Activated naive CD4-positive, alpha-beta T cell treated with anti-CD3 and anti-CD28 coated beads for 36 hours (primary cell): ENCODE measurements around the gene SMLR1. TPM values are rescaled to one million over a fixed set of nuclear protein-coding genes. Genes with fewer than 3 reads are reported as not detected.
A peak's percentile ranks its signal among the peaks of the same experiment; 100 is the strongest.

ENCODE experiments used
- CTCF ChIA-PET: fragments of 350-600 bp; sonication (Branson Sonifier 250); formaldehyde crosslinking; loops from one replicate; lab custom pipeline; 2021; ENCODE audit warnings: antibody characterized with exemption; lab: Charles Lee
- DNase-seq: peaks from one replicate; pipeline ENCODE4 v3.0.0-alpha.2; 2020
- H3K27ac Mint-ChIP-seq: one replicate; pipeline ENCODE4 v1.8.0; 2021; ENCODE audit warnings: mild to moderate bottlenecking, mixed read lengths
- H3K27me3 Mint-ChIP-seq: one replicate; pipeline ENCODE4 v1.8.0; 2021; ENCODE audit warnings: low read depth, mixed read lengths
- H3K36me3 Mint-ChIP-seq: one replicate; pipeline ENCODE4 v1.8.0; 2021; ENCODE audit warnings: low read depth, mixed read lengths
- H3K4me1 Mint-ChIP-seq: one replicate; pipeline ENCODE4 v1.8.0; 2021; ENCODE audit warnings: low read depth, mixed read lengths
- H3K4me3 Mint-ChIP-seq: one replicate; pipeline ENCODE4 v1.8.0; 2021; ENCODE audit warnings: mild to moderate bottlenecking, moderate library complexity, mixed read lengths
- H3K9me3 Mint-ChIP-seq: one replicate; pipeline ENCODE4 v1.8.0; 2021; ENCODE audit warnings: mixed read lengths
- intact Hi-C: fragments of 100-400 bp; cut with micrococcal nuclease; formaldehyde crosslinking; loops from one replicate; pipeline ENCODE4 v1.15.1; 2023
- total RNA-seq, 2 experiments: library from RNA; stranded (reverse); gene quantifications; one replicate each; pipeline ENCODE4 v1.2.3, GENCODE V29; 2021

Gene SMLR1
- total RNA-seq, 2 experiments from 2014 or later, result not detected

GRCh38 chr6:130843575-130844320 is 16.5 kb downstream of the SMLR1 start:
- CTCF ChIA-PET, result interaction anchor here (0.6 to 1.9 kb wide), 8 partner anchors 17 to 522 kb away, joined by 3 to 11 read pairs (median 4); no protein-coding TSS in a partner anchor
- no peak overlapping the region for H3K27ac Mint-ChIP-seq
- H3K27me3 Mint-ChIP-seq, result no peaks in the 10 kb centered on the region
- no peaks in the 10 kb centered on the region for H3K9me3 Mint-ChIP-seq
- intact Hi-C loops, result loop anchor here (1.0 to 5.0 kb wide), 4 partner anchors 145 to 796 kb away; no protein-coding TSS in a partner anchor
- no peaks in the 10 kb centered on the region for H3K36me3 Mint-ChIP-seq
- peaks cover 2% of the 10 kb centered on the region for H3K4me1 Mint-ChIP-seq
- H3K4me3 Mint-ChIP-seq, result no peak overlapping the region
- no peak for DNase-seq

GRCh38 chr6:130846501-130846900 is 19.3 kb downstream of the SMLR1 start:
- no peaks in the 10 kb centered on the region for H3K9me3 Mint-ChIP-seq
- H3K4me1 Mint-ChIP-seq, result peaks cover 3% of the 10 kb centered on the region
- H3K4me3 Mint-ChIP-seq, result no peak overlapping the region
- CTCF ChIA-PET, result interaction anchor here (1.4 kb wide), 1 partner anchor 25 kb away, joined by 9 read pairs; no protein-coding TSS in a partner anchor
- H3K27ac Mint-ChIP-seq, result no peak overlapping the region
- no peaks in the 10 kb centered on the region for H3K36me3 Mint-ChIP-seq
- DNase-seq, result no peak
- no peaks in the 10 kb centered on the region for H3K27me3 Mint-ChIP-seq
- intact Hi-C loops, result no loop called here

- H3K4me3 Mint-ChIP-seq, result no peak overlapping the region
- no peak for DNase-seq
- peaks cover 3% of the 10 kb centered on the region for H3K4me1 Mint-ChIP-seq
- H3K36me3 Mint-ChIP-seq, result no peaks in the 10 kb centered on the region
- H3K9me3 Mint-ChIP-seq, result no peaks in the 10 kb centered on the region
- intact Hi-C loops, result no loop called here
- H3K27ac Mint-ChIP-seq, result no peak overlapping the region
- H3K27me3 Mint-ChIP-seq, result no peaks in the 10 kb centered on the region
- CTCF ChIA-PET, result interaction anchor here (0.7 to 1.4 kb wide), 4 partner anchors 20 to 526 kb away, joined by 3 to 9 read pairs (median 5); partner anchors contain the start of gene SMLR1
These were observed 20.1 kb downstream of the SMLR1 start for GRCh38 chr6:130847001-130847910.

GRCh38 chr6:130848945-130849344 is 21.7 kb downstream of the SMLR1 start:
- H3K27me3 Mint-ChIP-seq, result no peaks in the 10 kb centered on the region
- no peaks in the 10 kb centered on the region for H3K36me3 Mint-ChIP-seq
- DNase-seq, result peak; percentile 52
- peaks cover 3% of the 10 kb centered on the region for H3K4me1 Mint-ChIP-seq
- CTCF ChIA-PET, result no interaction called here
- intact Hi-C loops, result loop anchor here (2.0 kb wide), 1 partner anchor 68 kb away; no protein-coding TSS in a partner anchor
- no peak overlapping the region for H3K27ac Mint-ChIP-seq
- no peak overlapping the region for H3K4me3 Mint-ChIP-seq
- no peaks in the 10 kb centered on the region for H3K9me3 Mint-ChIP-seq

GRCh38 chr6:130849594-130849993 is 22.4 kb downstream of the SMLR1 start:
- no peak for DNase-seq
- CTCF ChIA-PET, result no interaction called here

GRCh38 chr6:130851026-130851425 is 23.8 kb downstream of the SMLR1 start:
- no peaks in the 10 kb centered on the region for H3K36me3 Mint-ChIP-seq
- H3K4me3 Mint-ChIP-seq, result no peak overlapping the region
- no peak overlapping the region for H3K27ac Mint-ChIP-seq
- DNase-seq, result no peak
- CTCF ChIA-PET, result interaction anchor here (0.6 to 1.0 kb wide), 4 partner anchors 8 to 33 kb away, joined by 3 read pairs; no protein-coding TSS in a partner anchor
- intact Hi-C loops, result no loop called here
- H3K4me1 Mint-ChIP-seq, result peaks cover 3% of the 10 kb centered on the region
- H3K27me3 Mint-ChIP-seq, result no peaks in the 10 kb centered on the region
- no peaks in the 10 kb centered on the region for H3K9me3 Mint-ChIP-seq

More at GRCh38 chr6:130849594-130849993, 22.4 kb downstream of the SMLR1 start:
- no peak overlapping the region for H3K4me3 Mint-ChIP-seq
- H3K27ac Mint-ChIP-seq, result no peak overlapping the region
- no peaks in the 10 kb centered on the region for H3K36me3 Mint-ChIP-seq
- H3K4me1 Mint-ChIP-seq, result peaks cover 3% of the 10 kb centered on the region
- intact Hi-C loops, result loop anchor here (2.0 kb wide), 1 partner anchor 69 kb away; no protein-coding TSS in a partner anchor
- H3K27me3 Mint-ChIP-seq, result no peaks in the 10 kb centered on the region
- no peaks in the 10 kb centered on the region for H3K9me3 Mint-ChIP-seq

- Mint-ChIP-seq H3K9me3 (no peaks in the 10 kb centered on the region), H3K36me3 (no peaks in the 10 kb centered on the region), H3K4me1 (peaks cover 3% of the 10 kb centered on the region), H3K4me3 (no peak overlapping the region), H3K27me3 (no peaks in the 10 kb centered on the region), H3K27ac (no peak overlapping the region)
- CTCF ChIA-PET, result interaction anchor here (1.5 kb wide), 1 partner anchor 19 kb away, joined by 6 read pairs; no protein-coding TSS in a partner anchor
- no peak for DNase-seq
- intact Hi-C loops, result no loop called here
These were observed 25.8 kb downstream of the SMLR1 start for GRCh38 chr6:130852844-130853554.

- intact Hi-C loops, result no loop called here
These were observed 26.5 kb downstream of the SMLR1 start for GRCh38 chr6:130853555-130854183.

GRCh38 chr6:130858054-130858453 is 30.8 kb downstream of the SMLR1 start:
- Mint-ChIP-seq H3K9me3 (no peaks in the 10 kb centered on the region), H3K36me3 (no peaks in the 10 kb centered on the region), H3K27ac (no peak overlapping the region), H3K4me3 (no peak overlapping the region), H3K4me1 (no peaks in the 10 kb centered on the region), H3K27me3 (no peaks in the 10 kb centered on the region)
- no peak for DNase-seq
- CTCF ChIA-PET, result no interaction called here
- intact Hi-C loops, result no loop called here

More at GRCh38 chr6:130853555-130854183, 26.5 kb downstream of the SMLR1 start:
- no peaks in the 10 kb centered on the region for H3K9me3 Mint-ChIP-seq
- CTCF ChIA-PET, result interaction anchor here (1.5 kb wide), 1 partner anchor 18 kb away, joined by 6 read pairs; no protein-coding TSS in a partner anchor
- H3K27ac Mint-ChIP-seq, result no peak overlapping the region
- H3K27me3 Mint-ChIP-seq, result no peaks in the 10 kb centered on the region
- no peak for DNase-seq
- peaks cover 2% of the 10 kb centered on the region for H3K4me1 Mint-ChIP-seq
- no peak overlapping the region for H3K4me3 Mint-ChIP-seq
- H3K36me3 Mint-ChIP-seq, result no peaks in the 10 kb centered on the region

- Mint-ChIP-seq H3K4me3 (no peak overlapping the region), H3K36me3 (no peaks in the 10 kb centered on the region), H3K4me1 (no peaks in the 10 kb centered on the region), H3K27me3 (no peaks in the 10 kb centered on the region), H3K9me3 (no peaks in the 10 kb centered on the region), H3K27ac (no peak overlapping the region)
- CTCF ChIA-PET, result interaction anchor here (0.6 kb wide), 1 partner anchor 71 kb away, joined by 4 read pairs; no protein-coding TSS in a partner anchor
- intact Hi-C loops, result no loop called here
- no peak for DNase-seq
These were observed 31.4 kb downstream of the SMLR1 start for GRCh38 chr6:130858498-130859160.
